Measurements from ENCODE around the gene FGF22. TPM values are rescaled to one million over a fixed set of nuclear protein-coding genes. Genes with fewer than 3 reads are reported as not detected.

Gene FGF22
- total RNA-seq, 1 donor from 2014 or later: 0.73 TPM

GRCh38 chr19:629961-630714 is 9.5 kb upstream of the FGF22 start:
- POLR2A ChIA-PET: no interaction called here
- H3K4me3 Mint-ChIP-seq: no peak overlapping the region
- intact Hi-C loops (cut with micrococcal nuclease): loop anchor here (5.0 kb wide), 1 partner anchor 118 kb away; no protein-coding TSS in a partner anchor

GRCh38 chr19:632579-633067 is 7.1 kb upstream of the FGF22 start:
- ATAC-seq (ENCODE audit: low read depth): peak; percentile 8

More at GRCh38 chr19:629961-630714, 9.5 kb upstream of the FGF22 start:
- H3K4me1 Mint-ChIP-seq: peaks cover 22% of the 10 kb centered on the region
- peaks cover 42% of the 10 kb centered on the region for H3K36me3 Mint-ChIP-seq (ENCODE audit: low read depth)
- H3K27ac Mint-ChIP-seq: no peak overlapping the region
- no peaks in the 10 kb centered on the region for H3K9me3 Mint-ChIP-seq
- DNase-seq (no peak), ATAC-seq (ENCODE audit: low read depth) (no peak)
- CTCF ChIA-PET: no interaction called here
- TF ChIP-seq CTCF (IDR thresholded peaks at IDR 0.05): no peak
- no peaks in the 10 kb centered on the region for H3K27me3 Mint-ChIP-seq

GRCh38 chr19:633068-633785 is 6.5 kb upstream of the FGF22 start, which contains the start of gene POLRMT:
Gene POLRMT, minus strand, starts transcription at chr19:633537. Its CDS starts 25 bp downstream, at chr19:633512.
- POLR2A ChIA-PET: interaction anchor here (0.7 to 1.4 kb wide), 8 partner anchors 9 to 164 kb away, joined by 3 to 12 read pairs (median 4); partner anchors contain the start of gene PTBP1
- no peak for TF ChIP-seq CTCF (IDR thresholded peaks at IDR 0.05)
- H3K4me1 Mint-ChIP-seq: peaks cover 36% of the 10 kb centered on the region
- H3K4me3 Mint-ChIP-seq: peak within 1 kb of the TSS; percentile 95
- peak; percentile 89 for ATAC-seq (ENCODE audit: low read depth)
- CTCF ChIA-PET: no interaction called here
- intact Hi-C loops (cut with micrococcal nuclease): loop anchor here (1.0 to 5.0 kb wide), 6 partner anchors 22 to 121 kb away; partner anchors contain the start of genes BSG, HCN2 and RNF126
- H3K27me3 Mint-ChIP-seq: no peaks in the 10 kb centered on the region
- peak; percentile 93 for DNase-seq
- H3K9me3 Mint-ChIP-seq: no peaks in the 10 kb centered on the region
- H3K27ac Mint-ChIP-seq: peak within 1 kb of the TSS; percentile 93
- H3K36me3 Mint-ChIP-seq (ENCODE audit: low read depth): peaks cover 27% of the 10 kb centered on the region

More at GRCh38 chr19:632579-633067, 7.1 kb upstream of the FGF22 start:
- Mint-ChIP-seq H3K36me3 (ENCODE audit: low read depth) (peaks cover 30% of the 10 kb centered on the region), H3K9me3 (no peaks in the 10 kb centered on the region), H3K4me1 (peaks cover 32% of the 10 kb centered on the region), H3K27me3 (no peaks in the 10 kb centered on the region), H3K27ac (peak overlapping the region; percentile 93), H3K4me3 (peak overlapping the region; percentile 95)
- intact Hi-C loops (cut with micrococcal nuclease): loop anchor here (1.0 to 5.0 kb wide), 6 partner anchors 22 to 120 kb away; partner anchors contain the start of genes BSG, HCN2 and RNF126
- ChIA-PET POLR2A (interaction anchor here (1.1 kb wide), 2 partner anchors 31 to 49 kb away, joined by 3 to 4 read pairs; no protein-coding TSS in a partner anchor), CTCF (no interaction called here)
- DNase-seq: peak; percentile 50
- TF ChIP-seq CTCF (IDR thresholded peaks at IDR 0.05): no peak

- Mint-ChIP-seq H3K36me3 (ENCODE audit: low read depth) (peaks cover 19% of the 10 kb centered on the region), H3K9me3 (no peaks in the 10 kb centered on the region), H3K4me3 (peak overlapping the region; percentile 95), H3K27ac (peak overlapping the region; percentile 93), H3K27me3 (no peaks in the 10 kb centered on the region), H3K4me1 (peaks cover 37% of the 10 kb centered on the region)
- ChIA-PET POLR2A (interaction anchor here (0.7 to 1.4 kb wide), 8 partner anchors 10 to 163 kb away, joined by 3 to 12 read pairs (median 4); partner anchors contain the start of gene PTBP1), CTCF (no interaction called here)
- DNase-seq (no peak), ATAC-seq (ENCODE audit: low read depth) (no peak)
- intact Hi-C loops (cut with micrococcal nuclease): loop anchor here (1.0 to 5.0 kb wide), 6 partner anchors 23 to 122 kb away; partner anchors contain the start of genes BSG, HCN2 and RNF126
- TF ChIP-seq CTCF (IDR thresholded peaks at IDR 0.05): no peak
Observed at GRCh38 chr19:633786-634639, 5.7 kb upstream of the FGF22 start.
